ENCODE data around the gene USP35.

- TF ChIP-seq, protein P1, sequence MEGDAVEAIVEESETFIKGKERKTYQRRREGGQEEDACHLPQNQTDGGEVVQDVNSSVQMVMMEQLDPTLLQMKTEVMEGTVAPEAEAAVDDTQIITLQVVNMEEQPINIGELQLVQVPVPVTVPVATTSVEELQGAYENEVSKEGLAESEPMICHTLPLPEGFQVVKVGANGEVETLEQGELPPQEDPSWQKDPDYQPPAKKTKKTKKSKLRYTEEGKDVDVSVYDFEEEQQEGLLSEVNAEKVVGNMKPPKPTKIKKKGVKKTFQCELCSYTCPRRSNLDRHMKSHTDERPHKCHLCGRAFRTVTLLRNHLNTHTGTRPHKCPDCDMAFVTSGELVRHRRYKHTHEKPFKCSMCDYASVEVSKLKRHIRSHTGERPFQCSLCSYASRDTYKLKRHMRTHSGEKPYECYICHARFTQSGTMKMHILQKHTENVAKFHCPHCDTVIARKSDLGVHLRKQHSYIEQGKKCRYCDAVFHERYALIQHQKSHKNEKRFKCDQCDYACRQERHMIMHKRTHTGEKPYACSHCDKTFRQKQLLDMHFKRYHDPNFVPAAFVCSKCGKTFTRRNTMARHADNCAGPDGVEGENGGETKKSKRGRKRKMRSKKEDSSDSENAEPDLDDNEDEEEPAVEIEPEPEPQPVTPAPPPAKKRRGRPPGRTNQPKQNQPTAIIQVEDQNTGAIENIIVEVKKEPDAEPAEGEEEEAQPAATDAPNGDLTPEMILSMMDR (IDR thresholded peaks at IDR 0.05) = no peak
- no peak for TF ChIP-seq POLR2AphosphoS5 (IDR thresholded peaks at IDR 0.05)
Measured at GRCh38 chr11:78214331-78215194, 25.8 kb downstream of the USP35 start.
